ENCODE data around the gene SLF2.

The SLF2 gene

GRCh38 chr10:100930368-100930767, 17.6 kb downstream of the SLF2 start:
- intact Hi-C loops (cut with DNase I), result no loop called here
- DNase-seq, result no peak

DNA sequence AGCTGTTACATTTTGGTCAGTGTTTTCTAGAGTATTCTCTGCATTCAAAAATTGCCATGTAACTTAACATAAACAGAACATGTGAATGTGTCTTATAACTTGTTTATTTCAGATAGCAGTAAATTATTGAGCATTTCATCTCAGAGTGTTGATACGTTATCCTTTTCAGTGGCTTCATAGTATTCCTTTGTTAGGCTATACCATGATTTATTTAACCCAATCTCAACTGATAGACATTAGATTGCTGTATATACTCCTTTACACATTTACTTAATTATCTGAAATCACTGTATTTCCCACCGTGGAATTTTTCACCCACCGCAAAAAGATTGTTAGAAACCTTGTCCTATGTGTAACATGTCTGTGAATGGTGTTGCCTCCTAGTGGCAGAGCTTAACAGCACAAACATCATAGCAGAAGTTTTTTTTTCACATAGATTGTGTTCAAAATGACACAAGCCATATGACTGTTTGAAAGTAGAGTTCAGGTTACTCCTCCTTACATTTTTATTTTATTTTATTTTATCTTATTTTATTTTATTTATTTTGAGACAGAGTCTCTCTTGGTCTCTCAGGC, 21.4 kb downstream of the SLF2 start:
- intact Hi-C loops (cut with DNase I), result no loop called here
- DNase-seq, result no peak

- no peak for DNase-seq
Observed at GRCh38 chr10:100939763-100940344, 27.1 kb downstream of the SLF2 start.

DNA sequence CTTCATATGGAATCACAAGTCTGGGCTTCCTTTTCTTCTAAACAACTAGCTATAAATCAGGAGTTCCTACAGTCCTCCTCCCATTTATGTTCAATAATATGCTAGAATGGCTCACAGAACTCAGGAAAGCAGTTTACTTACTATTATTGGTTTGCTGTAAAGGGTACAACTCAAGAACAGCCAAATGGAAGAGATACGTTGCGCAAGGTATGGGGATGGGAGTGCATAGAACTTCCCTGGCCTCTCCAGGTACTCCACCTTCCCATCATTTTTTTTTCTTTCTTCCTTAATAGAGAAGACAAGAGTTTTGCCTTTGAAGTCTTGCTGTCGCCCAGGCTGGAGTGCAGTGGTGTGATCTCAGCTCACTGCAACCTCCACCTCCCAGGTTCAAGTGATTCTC, 29.5 kb downstream of the SLF2 start:
- DNase-seq, result no peak
- intact Hi-C loops (cut with DNase I), result no loop called here

More at GRCh38 chr10:100939763-100940344, 27.1 kb downstream of the SLF2 start:
- intact Hi-C loops (cut with DNase I), result no loop called here

DNA sequence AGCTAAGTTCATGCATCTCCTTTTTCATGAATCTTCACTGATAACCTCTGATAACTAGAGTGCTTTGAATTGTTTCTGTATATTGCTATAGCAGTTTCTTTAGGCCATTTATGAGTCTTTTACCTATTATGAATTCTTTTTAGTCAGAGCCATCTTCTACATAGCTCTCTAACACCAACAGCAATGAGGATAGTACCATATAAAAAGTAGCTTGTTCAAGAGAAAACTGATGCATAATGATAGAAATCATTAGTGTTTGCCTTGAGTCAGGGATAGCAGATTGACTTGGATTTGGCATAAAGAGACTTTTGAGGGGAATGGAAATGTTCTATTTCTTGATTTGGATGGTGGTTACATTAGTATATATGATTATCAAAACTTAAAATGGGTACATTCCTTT, 30.7 kb downstream of the SLF2 start:
- no peak for DNase-seq
- intact Hi-C loops (cut with DNase I), result no loop called here

GRCh38 chr10:100945754-100946153, 33.0 kb downstream of the SLF2 start:
- intact Hi-C loops (cut with DNase I), result no loop called here
- no peak for DNase-seq

GRCh38 chr10:100948916-100949315, 36.2 kb downstream of the SLF2 start:
- no peak for DNase-seq

DNA sequence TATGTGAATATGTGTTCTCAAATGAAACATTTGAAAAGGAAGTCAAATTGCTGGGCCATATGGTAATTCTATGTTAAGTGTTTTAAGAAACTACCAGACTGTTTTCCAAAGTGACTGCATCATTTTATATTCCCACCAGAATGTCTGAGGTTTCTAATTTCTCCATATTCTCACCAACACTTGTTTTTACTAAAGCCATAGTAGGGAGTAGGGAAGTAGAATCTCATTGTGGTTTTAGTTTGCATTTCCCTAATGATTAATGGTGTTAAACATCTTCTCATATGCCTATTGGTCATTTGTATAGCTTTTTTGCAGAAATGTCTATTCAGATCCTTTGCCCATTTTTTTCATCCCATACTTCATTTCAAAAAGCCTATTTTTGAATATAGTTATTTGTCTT, 47.5 kb downstream of the SLF2 start:
- intact Hi-C loops (cut with DNase I), result no loop called here
- no peak for DNase-seq

More at GRCh38 chr10:100948916-100949315, 36.2 kb downstream of the SLF2 start:
- intact Hi-C loops (cut with DNase I), result no loop called here

- intact Hi-C loops (cut with DNase I), result no loop called here
- no peak for DNase-seq
Observed at GRCh38 chr10:100962351-100963080, 49.8 kb downstream of the SLF2 start.

- DNase-seq, result no peak
- intact Hi-C loops (cut with DNase I), result no loop called here
Observed at GRCh38 chr10:100963826-100964225, 51.1 kb downstream of the SLF2 start.

DNA sequence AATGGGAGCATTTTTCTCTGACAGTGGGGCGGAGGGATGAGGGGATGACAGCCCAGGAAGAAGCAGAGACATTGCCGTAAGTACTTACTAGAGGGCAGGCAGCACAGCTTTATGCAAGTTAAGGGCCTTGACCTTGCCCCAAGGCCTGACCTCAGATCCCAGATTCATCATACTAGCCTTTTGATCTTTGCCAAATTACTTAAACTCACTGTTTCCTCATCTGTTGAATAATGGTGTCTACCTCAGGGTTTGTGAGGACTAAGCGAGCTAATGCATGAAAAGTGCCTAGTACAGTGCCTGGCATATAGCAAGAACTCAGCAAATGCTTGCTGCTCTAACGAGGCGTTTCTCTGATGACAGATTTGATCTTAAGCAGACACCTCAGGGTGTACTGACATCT, 53.1 kb downstream of the SLF2 start:
- intact Hi-C loops (cut with DNase I), result no loop called here
- DNase-seq, result no peak

GRCh38 chr10:100966887-100967286, 54.1 kb downstream of the SLF2 start:
- intact Hi-C loops (cut with DNase I), result no loop called here
- no peak for DNase-seq

DNA sequence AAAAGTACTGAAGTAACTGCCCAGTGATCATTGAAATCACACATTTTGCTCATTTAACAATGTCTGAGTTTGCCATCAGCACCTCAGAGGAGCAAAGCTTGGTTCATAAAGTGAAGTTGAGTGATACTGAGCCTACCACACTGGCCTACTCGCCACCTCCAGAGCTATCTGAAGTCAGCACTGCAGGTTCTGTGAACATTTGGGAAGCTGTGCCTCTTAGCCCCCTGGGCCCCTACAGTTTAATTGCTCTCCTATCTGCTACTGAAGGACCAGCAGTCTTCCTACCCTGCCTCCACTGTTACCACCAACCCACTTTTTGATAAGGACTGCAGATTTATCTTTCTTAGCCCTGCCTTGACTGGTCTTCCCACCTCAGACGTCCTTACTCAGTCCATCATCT, 54.6 kb downstream of the SLF2 start:
- DNase-seq, result peak in 1 of 10 donors; percentile 12
- intact Hi-C loops (cut with DNase I), result no loop called here

GRCh38 chr10:100968062-100968736, 55.4 kb downstream of the SLF2 start:
- intact Hi-C loops (cut with DNase I), result no loop called here
- DNase-seq, result no peak

- intact Hi-C loops (cut with DNase I), result no loop called here
Observed at GRCh38 chr10:100968863-100969186, 56.1 kb downstream of the SLF2 start.

DNA sequence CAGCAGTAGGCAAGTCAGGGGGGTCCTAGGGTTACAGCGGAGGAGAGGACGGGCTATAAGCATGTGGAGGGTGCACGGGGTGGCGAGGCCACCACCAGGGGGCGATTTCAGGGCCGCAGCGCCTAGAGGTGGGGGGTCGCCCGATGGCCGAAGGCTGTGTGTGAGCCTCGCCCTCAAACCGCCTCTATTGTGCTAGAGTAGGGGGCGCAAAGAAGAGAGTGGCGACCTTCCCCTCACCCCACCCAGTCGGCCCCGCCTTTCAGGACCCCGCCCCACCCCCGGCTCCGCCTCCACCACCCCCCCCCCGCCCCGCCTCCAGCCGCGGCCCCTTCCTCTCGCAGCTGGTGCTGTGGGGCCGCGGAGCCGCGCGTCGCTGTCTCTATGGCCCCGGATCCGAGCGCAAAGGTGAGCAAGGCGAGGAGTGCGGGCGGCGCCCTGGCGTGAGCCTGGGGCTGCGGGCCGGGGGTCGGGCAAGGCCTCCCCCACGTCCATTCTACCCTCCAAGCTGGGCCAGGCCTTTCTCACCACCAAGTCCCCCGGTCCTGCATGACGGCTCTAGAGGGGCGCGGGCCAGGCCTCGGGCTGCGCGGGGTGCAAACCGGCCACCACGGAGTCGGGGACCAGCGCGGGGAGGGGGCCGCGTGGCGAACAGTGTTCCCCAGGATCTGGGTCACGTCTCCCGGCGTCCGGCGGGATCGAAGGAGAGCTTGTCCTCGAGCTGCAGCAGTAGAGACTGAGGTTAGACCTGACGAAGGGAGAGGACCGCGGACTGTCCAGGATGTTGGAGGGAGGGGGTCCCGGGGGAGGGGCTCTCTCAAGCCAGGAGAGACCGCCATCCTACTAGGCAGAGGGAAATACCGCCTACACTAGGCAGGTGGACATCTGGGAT, 56.7 kb downstream of the SLF2 start, which contains the start of gene SEMA4G:
SEMA4G (plus strand) TSS at position 318 of the 889 bp plus-strand sequence. CDS start 3,409 bp downstream, outside the sequence.
- intact Hi-C loops (cut with DNase I), result no loop called here
- DNase-seq, result peak in 3 of 10 donors; percentile 29 to 90 (median 35)

More at GRCh38 chr10:100968863-100969186, 56.1 kb downstream of the SLF2 start:
- no peak for DNase-seq

DNA sequence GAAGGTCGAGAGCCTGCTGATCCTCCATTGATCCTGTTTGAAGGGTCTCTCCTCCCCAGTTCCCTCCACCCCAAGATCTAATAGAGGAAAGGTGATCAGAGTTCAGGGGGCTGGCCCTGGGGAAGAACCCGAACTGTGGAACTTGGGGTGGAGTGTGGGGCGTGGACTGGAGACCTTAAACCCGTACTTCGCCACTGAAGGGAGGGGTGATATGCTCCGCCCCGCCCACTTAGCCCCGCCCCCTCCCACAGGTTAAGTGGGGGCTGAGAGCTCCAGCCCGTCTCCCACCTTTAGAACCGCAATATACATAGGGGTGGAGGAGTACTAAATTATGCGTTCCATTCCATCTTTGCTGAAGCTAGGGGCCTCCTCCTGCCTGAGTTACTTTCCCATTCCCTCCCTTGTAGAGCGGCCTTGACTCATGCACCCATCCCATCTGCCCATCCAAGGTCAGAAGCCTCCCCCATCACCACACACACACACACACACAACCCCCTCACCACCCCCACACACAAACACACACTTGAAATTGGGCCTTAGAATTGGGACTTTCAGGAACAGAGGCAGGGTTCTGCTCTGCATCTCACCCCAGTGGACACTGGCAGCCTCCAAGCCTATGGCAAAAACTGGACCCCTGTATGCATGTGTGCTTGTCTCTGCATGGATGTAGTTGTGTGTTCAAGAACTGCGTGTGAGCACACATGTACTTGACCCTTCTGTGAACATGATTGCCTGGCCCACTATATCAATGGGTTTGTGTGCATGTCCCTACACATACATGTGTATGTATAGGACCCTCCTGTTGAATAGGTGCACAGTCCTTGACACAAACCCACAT, 57.5 kb downstream of the SLF2 start:
- DNase-seq, result no peak

DNA sequence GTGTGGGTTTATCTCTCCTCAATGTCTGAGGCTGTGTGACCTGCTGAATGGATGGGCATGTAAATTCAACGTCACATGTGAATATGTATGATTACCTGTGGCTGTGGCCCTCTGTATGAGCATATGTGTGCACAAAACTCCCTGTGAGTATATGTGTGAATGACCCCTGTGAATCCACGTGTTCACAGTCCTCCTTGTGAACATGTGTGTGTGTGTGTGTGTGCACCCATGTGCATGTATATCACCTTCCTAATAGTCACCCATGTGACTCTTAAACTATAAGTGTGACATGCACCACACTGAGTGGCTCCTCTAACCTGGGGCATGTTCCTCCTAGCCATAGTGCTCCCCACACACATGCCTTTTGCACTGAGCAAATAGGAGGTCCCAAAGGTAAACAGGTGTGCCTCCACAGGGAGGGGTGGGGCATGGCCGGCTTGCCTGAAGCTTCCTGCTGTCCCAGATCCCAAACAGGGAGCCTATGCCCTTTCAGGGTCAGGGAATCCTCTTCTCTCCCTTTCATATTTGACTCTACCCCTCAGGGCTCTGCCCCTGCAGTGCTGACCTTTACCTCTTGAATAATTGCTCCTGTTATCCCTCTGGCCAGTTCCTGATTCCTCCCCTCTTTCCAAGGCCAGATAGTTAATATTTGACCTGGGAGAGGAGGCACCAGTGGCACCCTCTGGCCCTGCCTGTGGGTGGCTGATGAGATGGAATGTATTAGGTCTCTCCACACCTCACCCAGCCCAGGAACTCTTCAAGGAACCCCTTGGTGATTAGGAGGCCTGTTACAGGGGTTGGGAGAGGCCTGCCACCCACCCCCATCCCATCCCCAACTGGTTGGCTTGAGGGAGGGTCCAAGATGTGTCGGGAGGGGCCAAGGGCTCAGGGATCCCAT, 58.4 kb downstream of the SLF2 start:
- no peak for DNase-seq
- intact Hi-C loops (cut with DNase I), result no loop called here

More for the DNA sequence above, 57.5 kb downstream of the SLF2 start:
- intact Hi-C loops (cut with DNase I), result no loop called here

Data from posterior cingulate gyrus (tissue), 11 donors.